WTC11 (cell line): ENCODE measurements around the gene USP22. TPM values are rescaled to one million over a fixed set of nuclear protein-coding genes. Genes with fewer than 3 reads are reported as not detected.

Experiments used
- ATAC-seq: fragments of 200-7000 bp; cut with Tn5 transposase; 2 replicates; pipeline ENCODE4 v1.10.0; 2021; ENCODE audit warnings: mild to moderate bottlenecking, moderate library complexity
- CTCF ChIA-PET: fragments of 300-600 bp; sonication (Branson Sonifier 250); formaldehyde crosslinking; loops from one replicate; lab custom pipeline; 2021; ENCODE audit warnings: antibody characterized with exemption; lab: Charles Lee
- POLR2A ChIA-PET: fragments of 350-600 bp; sonication (Branson Sonifier 250); formaldehyde crosslinking; loops from one replicate; lab custom pipeline; 2021; ENCODE audit warnings: antibody characterized with exemption; lab: Charles Lee
- DNase-seq: peaks from one replicate; pipeline ENCODE4 v3.0.0; 2021; ENCODE audit warnings: low spot score
- H3K27ac Mint-ChIP-seq: 2 replicates; pipeline ENCODE4 v1.8.0; 2021; ENCODE audit warnings: mixed read lengths
- H3K27me3 Mint-ChIP-seq: 2 replicates; pipeline ENCODE4 v1.8.0; 2021; ENCODE audit warnings: low read depth, mild to moderate bottlenecking, moderate library complexity, mixed read lengths
- H3K36me3 Mint-ChIP-seq: 2 replicates; pipeline ENCODE4 v1.8.0; 2021; ENCODE audit warnings: mixed read lengths
- H3K4me1 Mint-ChIP-seq: 2 replicates; pipeline ENCODE4 v1.8.0; 2022; ENCODE audit warnings: mixed read lengths
- H3K4me3 Mint-ChIP-seq: 2 replicates; pipeline ENCODE4 v1.8.0; 2021; ENCODE audit warnings: mild to moderate bottlenecking, moderate library complexity, mixed read lengths
- H3K9me3 Mint-ChIP-seq: 2 replicates; pipeline ENCODE4 v1.8.0; 2021; ENCODE audit warnings: mixed read lengths
- CTCF ChIP-seq: fragments of 200-600 bp; IDR thresholded peaks from 2 replicates; pipeline ENCODE4 v1.8.0; 2022; ENCODE audit warnings: antibody characterized with exemption
- ELF4 ChIP-seq: sonication (generic); formaldehyde crosslinking; IDR thresholded peaks from 2 replicates; pipeline ENCODE4 v1.8.1; 2022; ENCODE audit warnings: low read depth, mild to moderate bottlenecking, moderate library complexity, missing genetic modification reagents
- HMGA2 ChIP-seq: fragments of 250-450 bp; sonication (Bioruptor Pico); IDR thresholded peaks from 2 replicates; pipeline ENCODE4 v1.4.0; 2021; ENCODE audit warnings: mild to moderate bottlenecking, moderate library complexity
- JAZF1 ChIP-seq: fragments of 250-450 bp; sonication (Bioruptor Pico); IDR thresholded peaks from 2 replicates; pipeline ENCODE4 v1.9.0; 2021; ENCODE audit warnings: moderate library complexity, mild to moderate bottlenecking, inconsistent platforms
- KAT7 ChIP-seq: sonication (generic); formaldehyde crosslinking; IDR thresholded peaks from 2 replicates; pipeline ENCODE4 v1.8.1; 2023; ENCODE audit warnings: missing genetic modification reagents, mild to moderate bottlenecking, borderline replicate concordance
- MAX ChIP-seq: sonication (generic); formaldehyde crosslinking; IDR thresholded peaks from 2 replicates; pipeline ENCODE4 v1.8.0; 2022; ENCODE audit warnings: mild to moderate bottlenecking, missing genetic modification reagents
- MLX ChIP-seq: sonication (generic); formaldehyde crosslinking; IDR thresholded peaks from 2 replicates; pipeline ENCODE4 v1.8.1; 2023; ENCODE audit warnings: mild to moderate bottlenecking, missing genetic modification reagents, moderate library complexity
- MYBL2 ChIP-seq: sonication (generic); formaldehyde crosslinking; IDR thresholded peaks from 2 replicates; pipeline ENCODE4 v1.8.1; 2023; ENCODE audit warnings: mild to moderate bottlenecking, moderate library complexity, missing genetic modification reagents
- OVOL2 ChIP-seq: fragments of 250-450 bp; sonication (Bioruptor Pico); IDR thresholded peaks from 2 replicates; pipeline ENCODE4 v1.9.0; 2021; ENCODE audit warnings: mild to moderate bottlenecking, borderline replicate concordance
- RELA ChIP-seq: sonication (generic); formaldehyde crosslinking; IDR thresholded peaks from 2 replicates; pipeline ENCODE4 v1.8.1; 2022; ENCODE audit warnings: missing genetic modification reagents, mild to moderate bottlenecking, borderline replicate concordance
- SMAD3 ChIP-seq: sonication (generic); formaldehyde crosslinking; IDR thresholded peaks from 2 replicates; pipeline ENCODE4 v1.8.0; 2022; ENCODE audit warnings: missing genetic modification reagents, mild to moderate bottlenecking, borderline replicate concordance
- TP53 ChIP-seq: sonication (generic); formaldehyde crosslinking; IDR thresholded peaks from 2 replicates; pipeline ENCODE4 v1.8.1; 2023; ENCODE audit warnings: mild to moderate bottlenecking, missing genetic modification reagents
- USF1 ChIP-seq: sonication (generic); formaldehyde crosslinking; IDR thresholded peaks from 2 replicates; pipeline ENCODE4 v1.8.0; 2022; ENCODE audit warnings: mild to moderate bottlenecking, missing genetic modification reagents
- USF2 ChIP-seq: sonication (generic); formaldehyde crosslinking; IDR thresholded peaks from 2 replicates; pipeline ENCODE4 v1.8.1; 2023; ENCODE audit warnings: mild to moderate bottlenecking, missing genetic modification reagents, moderate library complexity
- ZBTB21 ChIP-seq: sonication (generic); formaldehyde crosslinking; IDR thresholded peaks from 2 replicates; pipeline ENCODE4 v1.8.1; 2023; ENCODE audit warnings: mild to moderate bottlenecking, missing genetic modification reagents, borderline replicate concordance
- ZNF138 ChIP-seq: sonication (generic); formaldehyde crosslinking; conservative IDR thresholded peaks from 2 replicates; pipeline ENCODE4 v1.8.1; 2022; ENCODE audit warnings: mild to moderate bottlenecking, moderate library complexity, missing genetic modification reagents
- ZNF317 ChIP-seq: sonication (generic); formaldehyde crosslinking; IDR thresholded peaks from 2 replicates; pipeline ENCODE4 v1.8.1; 2023; ENCODE audit warnings: low read depth, mild to moderate bottlenecking, moderate library complexity, missing genetic modification reagents, borderline replicate concordance
- ZNF396 ChIP-seq: fragments of 250-450 bp; sonication (Bioruptor Pico); IDR thresholded peaks from 2 replicates; pipeline ENCODE4 v1.8.0; 2021; ENCODE audit warnings: mild to moderate bottlenecking, moderate library complexity, borderline replicate concordance
- ZNF423 ChIP-seq: fragments of 250-450 bp; sonication (Bioruptor Pico); IDR thresholded peaks from 2 replicates; pipeline ENCODE4 v2.1.2; 2022; ENCODE audit warnings: mild to moderate bottlenecking, moderate library complexity
- ZNF425 ChIP-seq: fragments of 250-450 bp; sonication (Bioruptor Pico); conservative IDR thresholded peaks from 2 replicates; pipeline ENCODE4 v1.9.0; 2021; ENCODE audit warnings: mild to moderate bottlenecking
- total RNA-seq: library from RNA; stranded (reverse); gene quantifications from 3 replicates; pipeline ENCODE4 v1.2.3, GENCODE V29; 2021

Gene USP22
- total RNA-seq, 1 experiment from 2014 or later, result 289 TPM

- Mint-ChIP-seq H3K4me3 (no peak overlapping the region), H3K27ac (no peak overlapping the region), H3K36me3 (peaks cover 93% of the 10 kb centered on the region), H3K4me1 (peaks cover 2% of the 10 kb centered on the region; the same call in 1 of the 2 replicates), H3K27me3 (no peaks in the 10 kb centered on the region), H3K9me3 (no peaks in the 10 kb centered on the region)
- ATAC-seq (no peak), DNase-seq (no peak)
- ChIA-PET CTCF (no interaction called here), POLR2A (no interaction called here)
- TF ChIP-seq ZNF425 (CRISPR knock-in tag), result no peak
Measured at GRCh38 chr17:21017861-21018260, 24.9 kb downstream of the USP22 start.

GRCh38 chr17:21017256-21017655, 25.6 kb downstream of the USP22 start:
- TF ChIP-seq ZNF317 (no peak), TP53 (CRISPR knock-in tag) (no peak), CTCF (no peak), ZBTB21 (CRISPR knock-in tag) (no peak), ZNF138 (CRISPR knock-in tag) (no peak)
- ChIA-PET POLR2A (no interaction called here), CTCF (no interaction called here)
- no peak overlapping the region for H3K27ac Mint-ChIP-seq
- no peaks in the 10 kb centered on the region for H3K4me1 Mint-ChIP-seq
- peaks cover 95% of the 10 kb centered on the region for H3K36me3 Mint-ChIP-seq
- no peak for ATAC-seq
- no peak overlapping the region for H3K4me3 Mint-ChIP-seq
- no peaks in the 10 kb centered on the region for H3K27me3 Mint-ChIP-seq
- DNase-seq, result no peak
- H3K9me3 Mint-ChIP-seq, result no peaks in the 10 kb centered on the region

GRCh38 chr17:21016826-21017225, 26.0 kb downstream of the USP22 start:
- CTCF ChIA-PET, result no interaction called here

GRCh38 chr17:21015564-21015963, 27.2 kb downstream of the USP22 start:
- H3K27me3 Mint-ChIP-seq, result no peaks in the 10 kb centered on the region
- no peak overlapping the region for H3K4me3 Mint-ChIP-seq
- DNase-seq (no peak), ATAC-seq (no peak)
- peaks cover 98% of the 10 kb centered on the region for H3K36me3 Mint-ChIP-seq
- H3K4me1 Mint-ChIP-seq, result no peaks in the 10 kb centered on the region
- POLR2A ChIA-PET, result no interaction called here
- no peaks in the 10 kb centered on the region for H3K9me3 Mint-ChIP-seq
- peak overlapping the region; percentile 82; the same call in 1 of the 2 replicates for H3K27ac Mint-ChIP-seq
- CTCF ChIA-PET, result no interaction called here
- no peak for TF ChIP-seq USF2 (CRISPR knock-in tag)
- TF ChIP-seq ZNF396 (CRISPR knock-in tag), result no peak
- TF ChIP-seq HMGA2 (CRISPR knock-in tag), result no peak
- no peak for TF ChIP-seq JAZF1 (CRISPR knock-in tag)
- TF ChIP-seq OVOL2 (CRISPR knock-in tag), result no peak
- no peak for TF ChIP-seq ZNF317
- no peak for TF ChIP-seq MAX
- no peak for TF ChIP-seq MLX
- TF ChIP-seq ELF4 (CRISPR knock-in tag), result no peak
- TF ChIP-seq RELA (CRISPR knock-in tag), result no peak

More at GRCh38 chr17:21016826-21017225, 26.0 kb downstream of the USP22 start:
- Mint-ChIP-seq H3K36me3 (peaks cover 100% of the 10 kb centered on the region), H3K9me3 (no peaks in the 10 kb centered on the region), H3K4me3 (no peak overlapping the region), H3K27ac (peak overlapping the region; percentile 51), H3K4me1 (no peaks in the 10 kb centered on the region), H3K27me3 (no peaks in the 10 kb centered on the region)
- ATAC-seq (no peak), DNase-seq (no peak)
- TF ChIP-seq SMAD3 (CRISPR knock-in tag) (no peak), ZNF423 (CRISPR knock-in tag) (no peak), KAT7 (CRISPR knock-in tag) (no peak), USF1 (CRISPR knock-in tag) (no peak), MYBL2 (CRISPR knock-in tag) (no peak)
- POLR2A ChIA-PET, result no interaction called here
